Measurements from ENCODE around the gene SLC19A1. TPM values are rescaled to one million over a fixed set of nuclear protein-coding genes. Genes with fewer than 3 reads are reported as not detected.
A peak's percentile ranks its signal among the peaks of the same experiment; 100 is the strongest.

The SLC19A1 gene
- total RNA-seq, 2 donors from 2014 or later: 18.2 to 18.9 TPM

- intact Hi-C loops (cut with DNase I, micrococcal nuclease): loop anchor here in 1 of 2 donors (10.0 kb wide), 1 partner anchor 355 kb away; no protein-coding TSS in a partner anchor
- ATAC-seq (no peak), DNase-seq (no peak)
Observed at GRCh38 chr21:45469273-45470086, 72.8 kb downstream of the SLC19A1 start.

GRCh38 chr21:45468971-45469272 lies 73.3 kb downstream of the SLC19A1 start:
- ATAC-seq (no peak), DNase-seq (no peak)
- intact Hi-C loops (cut with DNase I, micrococcal nuclease): no loop called here

DNA sequence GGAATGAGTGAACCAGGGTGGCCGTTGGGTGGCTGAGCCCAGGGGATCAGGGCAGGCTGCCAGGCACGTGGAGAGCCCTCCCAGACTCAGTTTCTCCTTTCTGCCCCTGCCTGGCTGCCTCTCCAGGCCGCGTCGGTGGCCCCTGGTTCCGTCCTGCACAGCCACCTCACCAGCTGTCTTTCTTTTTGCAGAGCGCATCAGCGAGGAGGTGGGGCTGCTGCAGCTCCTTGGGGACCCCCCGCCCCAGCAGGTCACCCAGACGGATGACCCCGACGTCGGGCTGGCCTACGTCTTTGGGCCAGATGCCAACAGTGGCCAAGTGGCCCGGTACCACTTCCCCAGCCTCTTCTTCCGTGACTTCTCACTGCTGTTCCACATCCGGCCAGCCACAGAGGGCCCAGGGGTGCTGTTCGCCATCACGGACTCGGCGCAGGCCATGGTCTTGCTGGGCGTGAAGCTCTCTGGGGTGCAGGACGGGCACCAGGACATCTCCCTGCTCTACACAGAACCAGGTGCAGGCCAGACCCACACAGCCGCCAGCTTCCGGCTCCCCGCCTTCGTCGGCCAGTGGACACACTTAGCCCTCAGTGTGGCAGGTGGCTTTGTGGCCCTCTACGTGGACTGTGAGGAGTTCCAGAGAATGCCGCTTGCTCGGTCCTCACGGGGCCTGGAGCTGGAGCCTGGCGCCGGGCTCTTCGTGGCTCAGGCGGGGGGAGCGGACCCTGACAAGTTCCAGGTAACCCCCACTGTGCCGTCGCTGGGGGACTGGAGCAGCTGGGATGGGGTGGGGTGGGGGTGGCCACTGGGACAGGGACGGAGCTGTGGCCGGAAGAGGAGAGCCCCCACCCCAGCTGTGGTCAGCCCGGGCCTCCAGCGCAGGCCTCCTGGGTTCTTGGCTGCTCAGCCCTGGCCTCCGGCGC lies 73.9 kb downstream of the SLC19A1 start:
- intact Hi-C loops (cut with DNase I, micrococcal nuclease): no loop called here
- DNase-seq (no peak), ATAC-seq (no peak)

DNA sequence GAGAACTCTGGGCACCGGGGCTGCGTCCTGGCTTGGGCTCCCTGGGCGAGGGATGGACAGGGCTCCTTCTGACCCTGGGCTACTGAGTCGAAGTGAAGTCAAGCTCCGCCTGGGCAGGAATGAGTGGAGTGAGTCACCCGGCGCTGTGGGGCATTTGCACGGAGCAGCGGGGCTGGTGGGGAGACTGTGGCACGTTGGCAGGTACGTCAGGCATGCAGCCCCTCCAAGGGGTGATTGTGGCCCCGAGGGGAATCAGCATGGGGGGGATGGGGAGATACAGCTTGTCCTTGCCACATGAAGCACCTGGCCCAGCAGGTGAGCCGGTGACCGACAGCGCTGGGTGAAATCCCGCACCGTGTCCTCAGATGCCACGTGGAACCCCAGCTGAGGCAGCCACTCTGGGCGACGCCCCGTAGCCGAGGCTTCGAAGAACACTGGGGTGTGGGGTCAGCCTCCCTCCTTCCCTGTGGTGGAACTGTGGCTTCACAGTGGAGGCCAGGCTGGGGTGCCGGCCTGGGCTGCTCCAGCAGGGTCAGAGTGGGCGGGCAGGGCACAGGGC lies 74.9 kb downstream of the SLC19A1 start:
- intact Hi-C loops (cut with DNase I, micrococcal nuclease): no loop called here
- DNase-seq (no peak), ATAC-seq (no peak)

DNA sequence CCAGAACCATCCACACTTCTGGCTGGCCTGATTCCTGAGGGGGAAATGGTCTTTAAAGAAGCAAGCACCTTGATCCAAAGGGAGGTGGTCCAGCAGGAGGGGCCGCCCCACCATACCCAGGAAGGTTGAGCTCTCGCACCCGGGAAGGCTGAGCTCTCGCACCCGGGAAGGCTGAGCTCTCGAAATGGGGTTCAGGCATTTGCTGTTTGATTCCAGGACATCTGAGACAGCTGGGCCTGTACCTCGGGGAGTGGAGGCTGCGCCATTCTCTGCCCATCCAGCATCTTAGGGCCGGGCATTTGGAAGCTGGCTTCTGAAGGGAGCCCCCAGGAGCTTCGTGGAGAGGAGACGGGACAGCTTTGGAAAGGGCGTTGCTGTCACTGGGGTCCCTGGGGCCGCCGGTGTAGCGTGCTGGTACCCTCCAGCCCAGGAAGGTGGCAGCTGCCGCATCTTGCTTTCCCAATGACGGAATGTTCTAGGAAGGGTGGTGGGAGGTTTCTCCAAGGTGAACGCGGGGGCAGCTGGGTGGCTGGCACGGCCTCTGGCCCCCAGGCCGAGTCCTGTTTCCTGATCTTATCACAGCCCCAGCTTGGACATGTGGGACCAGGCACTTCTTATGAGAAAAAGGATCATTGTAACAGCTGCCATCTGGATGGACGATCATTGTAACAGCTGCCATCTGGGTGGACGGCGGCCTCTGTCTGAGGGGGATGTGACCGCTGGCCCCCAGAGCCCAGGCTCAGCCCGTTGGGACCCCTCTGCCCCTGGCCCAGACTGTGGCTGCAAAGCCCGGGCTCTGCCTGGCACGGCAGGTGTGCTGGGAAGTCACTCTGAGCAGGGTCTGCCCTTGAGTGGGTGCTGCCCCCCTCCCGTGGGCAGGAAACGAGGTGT lies 75.7 kb downstream of the SLC19A1 start:
- intact Hi-C loops (cut with DNase I, micrococcal nuclease): no loop called here
- DNase-seq: no peak
- ATAC-seq: no peak

GRCh38 chr21:45465611-45466329 lies 76.5 kb downstream of the SLC19A1 start:
- no peak for DNase-seq
- no peak for ATAC-seq
- intact Hi-C loops (cut with DNase I, micrococcal nuclease): no loop called here

- DNase-seq: no peak
- ATAC-seq: peak; percentile 17
- intact Hi-C loops (cut with DNase I, micrococcal nuclease): no loop called here
Observed at GRCh38 chr21:45465105-45465504, 77.1 kb downstream of the SLC19A1 start.

- DNase-seq (no peak), ATAC-seq (no peak)
- intact Hi-C loops (cut with DNase I, micrococcal nuclease): no loop called here
Observed at GRCh38 chr21:45464309-45464708, 77.9 kb downstream of the SLC19A1 start.

DNA sequence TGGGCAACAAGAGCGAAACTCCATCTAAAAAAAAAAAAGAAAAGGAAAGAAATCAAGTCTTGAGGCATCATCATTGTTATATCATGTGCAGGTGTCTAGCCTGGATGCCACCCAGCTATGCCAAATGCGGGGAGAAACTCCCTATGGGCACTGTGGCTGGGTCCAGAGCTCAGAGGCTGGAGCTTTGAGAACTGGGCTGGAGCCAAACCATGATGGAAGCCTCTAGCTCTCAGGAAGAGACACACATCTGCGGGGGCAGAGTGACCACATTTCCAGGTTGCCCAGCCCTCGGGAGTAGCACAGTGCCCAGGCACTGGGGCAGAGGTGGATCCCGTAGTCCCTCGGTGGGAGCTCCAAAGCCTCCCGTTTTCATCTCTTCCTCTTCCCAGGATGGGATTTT lies 78.4 kb downstream of the SLC19A1 start:
- no peak for ATAC-seq
- intact Hi-C loops (cut with DNase I, micrococcal nuclease): no loop called here
- DNase-seq: no peak

DNA sequence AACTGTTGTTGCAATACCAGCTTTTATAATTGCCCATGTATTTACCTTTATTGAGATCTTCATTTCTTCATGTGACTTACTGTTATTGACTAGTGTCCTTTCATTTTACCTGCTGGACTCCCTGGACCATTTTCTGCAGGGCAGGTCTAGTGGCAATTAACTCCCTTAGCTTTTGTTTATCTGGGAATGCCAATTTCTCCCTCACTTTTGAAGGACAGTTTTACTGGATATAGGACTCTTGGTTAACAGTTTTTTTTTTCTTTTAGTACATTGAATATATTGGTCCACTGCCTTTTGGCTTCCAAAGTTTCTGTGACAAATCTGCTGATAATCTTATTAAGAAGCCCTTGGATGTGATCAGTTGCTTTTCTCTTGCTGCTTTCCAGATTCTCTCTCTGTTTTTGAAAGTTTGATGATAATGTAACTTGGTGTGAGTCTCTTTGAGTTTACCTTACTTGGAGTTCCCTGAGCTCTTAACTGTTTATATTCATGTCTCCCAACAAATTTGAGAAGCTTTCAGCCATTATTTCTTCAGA lies 80.4 kb downstream of the SLC19A1 start:
- no peak for DNase-seq
- ATAC-seq: no peak
- intact Hi-C loops (cut with DNase I, micrococcal nuclease): no loop called here

DNA sequence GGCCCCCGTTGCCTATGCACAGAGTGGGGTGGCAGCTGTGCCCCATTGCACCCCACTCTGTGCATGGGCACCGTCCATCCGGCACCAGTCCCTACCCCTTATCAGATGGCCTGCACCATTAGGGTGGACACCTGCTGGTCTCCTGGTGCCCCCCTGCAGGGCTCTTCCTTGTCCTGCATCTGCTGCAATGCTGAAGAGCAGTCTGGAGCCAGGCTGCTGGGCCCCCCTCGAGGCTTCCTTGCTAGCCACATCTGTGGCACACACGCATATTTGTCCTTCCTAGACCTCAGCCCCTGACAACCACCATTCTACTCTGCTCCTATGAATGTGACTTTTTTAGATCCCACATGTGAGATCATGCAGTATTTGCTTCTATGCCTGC lies 80.9 kb downstream of the SLC19A1 start:
- intact Hi-C loops (cut with DNase I, micrococcal nuclease): no loop called here
- no peak for DNase-seq
- no peak for ATAC-seq

DNA sequence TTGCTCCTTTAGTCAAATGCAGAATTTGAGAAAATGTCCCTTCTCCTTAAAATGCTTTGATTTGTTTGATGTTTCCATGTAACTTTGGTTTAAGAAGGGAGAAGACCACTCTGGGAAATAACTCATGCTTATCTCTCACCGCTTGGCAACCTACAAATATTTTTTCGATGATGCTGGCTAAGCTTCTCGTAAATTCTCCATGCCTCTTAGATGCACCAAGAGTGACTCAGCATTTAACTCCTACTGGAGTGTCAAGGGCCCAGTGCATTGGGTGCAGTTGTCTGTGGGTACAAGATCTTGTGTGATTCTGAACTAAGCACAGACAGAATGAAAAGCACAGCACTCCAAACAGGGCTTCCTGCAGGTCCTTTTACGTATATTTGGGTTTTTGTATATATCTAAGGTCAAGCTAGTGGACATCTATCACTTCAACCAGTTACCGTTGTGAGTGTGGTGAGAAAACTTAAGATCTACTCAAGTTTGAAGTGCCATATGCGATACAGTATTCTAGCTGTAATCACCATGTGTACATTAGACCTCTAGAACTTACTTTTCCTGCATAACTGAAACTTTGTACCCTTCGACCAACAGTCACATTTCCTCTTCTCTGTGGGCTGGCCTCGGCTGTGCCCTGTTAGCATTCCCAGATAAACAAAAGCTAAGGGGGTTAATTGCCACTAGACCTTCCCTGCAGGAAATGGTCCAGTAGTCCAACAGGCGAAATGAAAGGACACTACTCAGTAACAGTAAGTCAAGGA lies 81.5 kb downstream of the SLC19A1 start:
- no peak for DNase-seq
- intact Hi-C loops (cut with DNase I, micrococcal nuclease): no loop called here
- no peak for ATAC-seq

GRCh38 chr21:45460011-45460565 lies 82.2 kb downstream of the SLC19A1 start:
- intact Hi-C loops (cut with DNase I, micrococcal nuclease): no loop called here
- ATAC-seq (no peak), DNase-seq (no peak)

GRCh38 chr21:45459171-45460010 lies 82.8 kb downstream of the SLC19A1 start:
- ATAC-seq (no peak), DNase-seq (no peak)
- intact Hi-C loops (cut with DNase I, micrococcal nuclease): no loop called here

- ATAC-seq: no peak
- intact Hi-C loops (cut with DNase I, micrococcal nuclease): no loop called here
- DNase-seq: no peak
Observed at GRCh38 chr21:45458281-45459170, 83.7 kb downstream of the SLC19A1 start.

Measured in left colon (tissue), 2 donors.